ENCODE measurements around the gene CACNA1D.

The CACNA1D gene

DNA sequence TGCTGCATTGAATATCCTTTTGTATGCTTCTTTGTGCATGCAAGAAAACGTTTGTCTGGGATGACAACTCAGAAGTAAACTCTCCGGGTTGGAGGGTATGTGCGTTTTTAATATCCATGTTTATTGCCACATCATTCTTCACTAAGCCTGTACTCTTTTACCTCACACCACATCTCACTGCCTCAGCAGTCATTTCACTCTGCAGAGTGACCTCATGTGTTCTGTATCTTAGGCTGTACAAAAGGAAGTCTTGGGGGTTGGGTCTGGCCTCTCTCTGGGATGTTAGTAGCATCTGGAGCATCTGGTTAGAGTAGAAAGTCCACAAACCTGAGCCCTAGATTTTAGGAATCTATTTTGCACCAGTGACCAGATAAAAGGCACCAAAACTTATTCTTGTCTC lies 16.1 kb downstream of the CACNA1D start:
- H3K79me2 ChIP-seq (ENCODE audit: control insufficient read depth, insufficient read depth, low read length): no peaks in the 10 kb centered on the region
- no peak overlapping the region for H3K4me3 ChIP-seq (ENCODE audit: low read length)
- no peak overlapping the region for H4K8ac ChIP-seq (ENCODE audit: low read depth, low read length)
- no peak overlapping the region for H3K4ac ChIP-seq (ENCODE audit: low read depth, low read length)
- no peak overlapping the region for H3K56ac ChIP-seq (ENCODE audit: low read length)
- no peaks in the 10 kb centered on the region for H3K27me3 ChIP-seq (ENCODE audit: insufficient read depth, low read length, poor library complexity)
- no CpG with 5 or more reads among the region's 3 CpGs for WGBS (ENCODE audit: extremely low coverage, insufficient coverage, low lambda C conversion rate)
- no peak overlapping the region for H2BK5ac ChIP-seq (ENCODE audit: low read length)
- no peak overlapping the region for H4K5ac ChIP-seq (ENCODE audit: low read length)
- H2AK5ac ChIP-seq (ENCODE audit: low read length): no peak overlapping the region
- no peak overlapping the region for H3K4me2 ChIP-seq (ENCODE audit: low read length)
- no peak for DNase-seq
- no peak overlapping the region for H3K9ac ChIP-seq (ENCODE audit: low read length)
- no peak overlapping the region for H2BK120ac ChIP-seq (ENCODE audit: low read depth, low read length)
- no peak overlapping the region for H3K18ac ChIP-seq (ENCODE audit: low read length)
- H3K4me1 ChIP-seq (ENCODE audit: control insufficient read depth, low read depth, low read length): peaks cover 3% of the 10 kb centered on the region
- no peaks in the 10 kb centered on the region for H3K36me3 ChIP-seq (ENCODE audit: control insufficient read depth, insufficient read depth, low read length)
- no peak overlapping the region for H3K27ac ChIP-seq (ENCODE audit: low read depth, low read length)
- no peak overlapping the region for H2BK15ac ChIP-seq (replicated peaks; ENCODE audit: low read depth)
- H3K23ac ChIP-seq (ENCODE audit: low read length): no peak overlapping the region
- no peaks in the 10 kb centered on the region for H3K79me1 ChIP-seq (ENCODE audit: low read length)

DNA sequence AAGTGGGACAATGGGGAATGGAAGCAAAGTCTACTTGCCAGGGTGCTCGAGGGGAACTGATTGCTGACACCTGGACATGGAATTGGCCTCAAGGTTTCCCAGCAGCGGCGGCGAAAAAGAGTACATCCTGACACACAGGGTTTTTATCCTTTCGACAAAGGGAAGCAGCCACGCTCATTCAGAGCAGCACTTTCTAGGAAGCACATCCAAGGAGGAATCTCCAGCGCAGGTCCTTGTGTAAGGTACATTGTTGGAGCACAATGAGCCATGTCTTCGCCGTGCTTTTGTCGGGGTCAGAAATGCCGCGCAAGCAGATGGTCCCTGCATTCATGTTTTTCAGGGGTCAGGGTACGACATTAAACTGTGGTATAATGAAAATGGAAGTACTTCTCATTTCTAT lies 16.8 kb downstream of the CACNA1D start:
- DNase-seq: no peak
- Histone ChIP-seq H3K36me3 (ENCODE audit: control insufficient read depth, insufficient read depth, low read length) (no peaks in the 10 kb centered on the region), H3K23ac (ENCODE audit: low read length) (no peak overlapping the region), H2BK120ac (ENCODE audit: low read depth, low read length) (no peak overlapping the region), H3K18ac (ENCODE audit: low read length) (no peak overlapping the region), H3K4me3 (ENCODE audit: low read length) (no peak overlapping the region), H4K8ac (ENCODE audit: low read depth, low read length) (no peak overlapping the region), H3K4me1 (ENCODE audit: control insufficient read depth, low read depth, low read length) (peaks cover 3% of the 10 kb centered on the region), H2BK5ac (ENCODE audit: low read length) (no peak overlapping the region), H3K4ac (ENCODE audit: low read depth, low read length) (no peak overlapping the region), H3K27ac (ENCODE audit: low read depth, low read length) (no peak overlapping the region), H2AK5ac (ENCODE audit: low read length) (no peak overlapping the region), H3K79me1 (ENCODE audit: low read length) (no peaks in the 10 kb centered on the region), H3K27me3 (ENCODE audit: insufficient read depth, low read length, poor library complexity) (no peaks in the 10 kb centered on the region), H2BK15ac (replicated peaks; ENCODE audit: low read depth) (no peak overlapping the region), H3K56ac (ENCODE audit: low read length) (no peak overlapping the region), H4K5ac (ENCODE audit: low read length) (no peak overlapping the region), H3K79me2 (ENCODE audit: control insufficient read depth, insufficient read depth, low read length) (no peaks in the 10 kb centered on the region), H3K4me2 (ENCODE audit: low read length) (no peak overlapping the region), H3K9ac (ENCODE audit: low read length) (no peak overlapping the region)
- WGBS (ENCODE audit: extremely low coverage, insufficient coverage, low lambda C conversion rate): no CpG with 5 or more reads among the region's 13 CpGs

DNA sequence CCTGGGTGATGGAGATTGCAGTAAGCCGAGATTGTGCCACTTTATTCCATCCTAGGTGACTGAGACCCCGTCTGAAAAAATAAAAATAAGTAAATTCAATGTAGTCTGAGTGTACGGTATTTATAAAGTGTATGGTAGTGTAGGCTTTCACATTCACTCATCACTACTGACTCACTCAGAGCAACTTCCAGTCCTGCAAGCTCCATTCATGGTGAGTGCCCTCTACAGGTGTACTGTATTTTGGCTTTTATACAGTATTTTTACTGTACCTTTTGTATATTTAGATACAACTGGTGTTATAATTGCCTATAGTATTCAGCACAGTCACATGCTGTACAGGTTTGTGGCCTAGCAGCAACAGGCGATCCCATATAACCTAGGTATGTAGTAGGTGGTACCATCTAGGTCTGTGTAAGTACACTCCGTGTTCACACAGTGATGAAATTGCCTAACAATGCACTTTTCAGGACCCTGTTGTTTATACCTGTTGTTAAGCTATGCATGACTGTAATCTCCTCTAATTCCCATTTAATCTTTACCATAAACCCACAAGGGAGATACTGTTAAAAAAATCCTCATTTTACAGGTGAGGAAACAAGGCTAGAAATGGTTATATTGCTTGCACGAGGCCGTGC lies 19.3 kb downstream of the CACNA1D start:
- H3K79me1 ChIP-seq (ENCODE audit: low read length): no peaks in the 10 kb centered on the region

GRCh38 chr3:53516339-53516738 lies 21.9 kb downstream of the CACNA1D start:
- Histone ChIP-seq H3K79me2 (ENCODE audit: control insufficient read depth, insufficient read depth, low read length) (no peaks in the 10 kb centered on the region), H3K4me1 (ENCODE audit: control insufficient read depth, low read depth, low read length) (no peaks in the 10 kb centered on the region), H4K8ac (ENCODE audit: low read depth, low read length) (no peak overlapping the region), H3K79me1 (ENCODE audit: low read length) (no peaks in the 10 kb centered on the region), H3K27me3 (ENCODE audit: insufficient read depth, low read length, poor library complexity) (no peaks in the 10 kb centered on the region), H4K5ac (ENCODE audit: low read length) (no peak overlapping the region), H2BK5ac (ENCODE audit: low read length) (no peak overlapping the region), H3K27ac (ENCODE audit: low read depth, low read length) (no peak overlapping the region), H3K18ac (ENCODE audit: low read length) (no peak overlapping the region), H3K56ac (ENCODE audit: low read length) (no peak overlapping the region), H3K9ac (ENCODE audit: low read length) (no peak overlapping the region), H2BK15ac (replicated peaks; ENCODE audit: low read depth) (no peak overlapping the region), H3K4me2 (ENCODE audit: low read length) (no peak overlapping the region), H2AK5ac (ENCODE audit: low read length) (no peak overlapping the region), H3K36me3 (ENCODE audit: control insufficient read depth, insufficient read depth, low read length) (no peaks in the 10 kb centered on the region), H3K4ac (ENCODE audit: low read depth, low read length) (no peak overlapping the region), H3K4me3 (ENCODE audit: low read length) (no peak overlapping the region), H3K23ac (ENCODE audit: low read length) (no peak overlapping the region), H2BK120ac (ENCODE audit: low read depth, low read length) (no peak overlapping the region)
- no peak for DNase-seq
- no CpG with 5 or more reads among the region's 5 CpGs for WGBS (ENCODE audit: extremely low coverage, insufficient coverage, low lambda C conversion rate)

More for the DNA sequence above, 19.3 kb downstream of the CACNA1D start:
- Histone ChIP-seq H3K9ac (ENCODE audit: low read length) (no peak overlapping the region), H3K27me3 (ENCODE audit: insufficient read depth, low read length, poor library complexity) (no peaks in the 10 kb centered on the region), H3K79me2 (ENCODE audit: control insufficient read depth, insufficient read depth, low read length) (no peaks in the 10 kb centered on the region), H4K5ac (ENCODE audit: low read length) (no peak overlapping the region), H3K4me2 (ENCODE audit: low read length) (no peak overlapping the region), H3K36me3 (ENCODE audit: control insufficient read depth, insufficient read depth, low read length) (no peaks in the 10 kb centered on the region), H2BK120ac (ENCODE audit: low read depth, low read length) (no peak overlapping the region), H3K18ac (ENCODE audit: low read length) (no peak overlapping the region), H4K8ac (ENCODE audit: low read depth, low read length) (no peak overlapping the region), H3K4me3 (ENCODE audit: low read length) (no peak overlapping the region), H2AK5ac (ENCODE audit: low read length) (no peak overlapping the region), H2BK15ac (replicated peaks; ENCODE audit: low read depth) (no peak overlapping the region), H3K4ac (ENCODE audit: low read depth, low read length) (no peak overlapping the region), H3K27ac (ENCODE audit: low read depth, low read length) (no peak overlapping the region), H2BK5ac (ENCODE audit: low read length) (no peak overlapping the region), H3K4me1 (ENCODE audit: control insufficient read depth, low read depth, low read length) (peaks cover 2% of the 10 kb centered on the region), H3K56ac (ENCODE audit: low read length) (no peak overlapping the region), H3K23ac (ENCODE audit: low read length) (no peak overlapping the region)
- DNase-seq: no peak
- no CpG with 5 or more reads among the region's 7 CpGs for WGBS (ENCODE audit: extremely low coverage, insufficient coverage, low lambda C conversion rate)

DNA sequence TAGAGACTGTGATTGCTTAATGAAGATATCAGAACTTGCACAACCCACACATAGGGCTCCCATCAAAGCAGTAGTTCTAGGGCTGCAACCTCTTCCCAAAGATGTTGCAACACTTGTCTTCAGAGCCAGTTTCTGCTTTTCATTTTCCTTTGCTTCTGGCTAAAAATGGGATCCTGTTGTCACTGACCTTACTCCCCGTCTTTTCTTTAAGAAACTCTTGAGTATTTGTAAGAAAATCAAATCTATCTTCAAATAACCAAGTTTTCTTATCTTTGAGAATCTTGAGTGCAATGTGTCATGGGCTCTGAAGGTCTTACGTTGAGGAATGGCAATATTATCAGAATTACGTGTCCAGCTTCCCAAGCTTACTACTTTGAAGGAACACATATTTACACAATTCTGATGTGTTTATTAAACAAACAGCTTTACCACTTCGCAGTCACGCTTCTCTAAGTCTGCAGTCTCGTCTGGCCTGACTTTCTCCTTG lies 24.1 kb downstream of the CACNA1D start:
- Histone ChIP-seq H3K4me2 (ENCODE audit: low read length) (no peak overlapping the region), H3K9ac (ENCODE audit: low read length) (no peak overlapping the region), H3K4me3 (ENCODE audit: low read length) (no peak overlapping the region), H3K27ac (ENCODE audit: low read depth, low read length) (no peak overlapping the region), H3K4ac (ENCODE audit: low read depth, low read length) (no peak overlapping the region), H3K36me3 (ENCODE audit: control insufficient read depth, insufficient read depth, low read length) (no peaks in the 10 kb centered on the region), H3K27me3 (ENCODE audit: insufficient read depth, low read length, poor library complexity) (no peaks in the 10 kb centered on the region), H2AK5ac (ENCODE audit: low read length) (no peak overlapping the region), H2BK5ac (ENCODE audit: low read length) (no peak overlapping the region), H3K23ac (ENCODE audit: low read length) (no peak overlapping the region), H2BK120ac (ENCODE audit: low read depth, low read length) (no peak overlapping the region), H3K18ac (ENCODE audit: low read length) (no peak overlapping the region), H3K79me1 (ENCODE audit: low read length) (no peaks in the 10 kb centered on the region), H3K4me1 (ENCODE audit: control insufficient read depth, low read depth, low read length) (no peaks in the 10 kb centered on the region), H2BK15ac (replicated peaks; ENCODE audit: low read depth) (no peak overlapping the region), H3K56ac (ENCODE audit: low read length) (no peak overlapping the region), H4K8ac (ENCODE audit: low read depth, low read length) (no peak overlapping the region), H4K5ac (ENCODE audit: low read length) (no peak overlapping the region), H3K79me2 (ENCODE audit: control insufficient read depth, insufficient read depth, low read length) (no peaks in the 10 kb centered on the region)
- no CpG with 5 or more reads among the region's 6 CpGs for WGBS (ENCODE audit: extremely low coverage, insufficient coverage, low lambda C conversion rate)
- DNase-seq: no peak

Measured in mesendoderm (in vitro differentiated cells).